ENCODE data around the gene THOC3.
"Not testable (repeated sequence)": the region's sequence is repeated elsewhere in the genome, so short reads cannot be mapped to it uniquely, and the experiment has no call there.

THOC3 gene

DNA sequence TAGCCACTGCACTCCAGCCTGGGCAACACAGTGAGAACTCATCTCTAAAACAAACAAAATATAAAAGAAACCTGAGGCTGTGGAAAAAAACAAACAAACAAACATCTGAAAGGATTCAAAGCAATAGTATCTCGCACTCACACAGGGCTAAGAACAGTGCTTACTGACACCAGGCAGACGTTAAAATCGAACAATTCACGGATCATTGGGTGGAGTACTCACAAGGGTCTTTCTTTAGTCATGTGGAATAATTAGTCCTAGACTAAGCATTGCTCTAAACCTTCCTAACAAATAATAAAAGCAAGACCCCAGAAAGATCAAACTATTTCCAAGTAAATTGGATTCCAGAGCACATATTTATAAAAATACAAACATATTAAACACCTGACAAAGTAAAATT is 43.0 kb downstream of the THOC3 start:
- H2AFZ ChIP-seq (ENCODE audit: low read length); H3K4ac ChIP-seq (ENCODE audit: low read length); H4K8ac ChIP-seq (ENCODE audit: low read depth, low read length); DNase-seq (ENCODE audit: low spot score); H3K27ac ChIP-seq (replicated peaks; ENCODE audit: low read length); H3K4me3 ChIP-seq (ENCODE audit: low read length in 2 of 2); H3K4me1 ChIP-seq (ENCODE audit: control insufficient read depth in 2 of 2, insufficient read depth in 1 of 2, low read depth in 1 of 2, low read length in 2 of 2); H2BK12ac ChIP-seq (ENCODE audit: low read length); H2BK120ac ChIP-seq (ENCODE audit: low read depth, low read length); H3K4me2 ChIP-seq (ENCODE audit: insufficient read depth, low read length, poor library complexity, severe bottlenecking); H3K27me3 ChIP-seq (ENCODE audit: control insufficient read depth in 3 of 3, insufficient read depth in 3 of 3, low read depth in 1 of 3, low read length in 3 of 3); H3K18ac ChIP-seq (ENCODE audit: low read length); H3K9me3 ChIP-seq (replicated peaks in 1 of 2; ENCODE audit: control insufficient read depth in 2 of 2, insufficient read depth in 1 of 2, low read depth in 1 of 2, low read length in 2 of 2); H3K23ac ChIP-seq (ENCODE audit: low read depth, low read length, poor library complexity); H2BK15ac ChIP-seq (ENCODE audit: low read length); H3K36me3 ChIP-seq (replicated peaks in 1 of 2; ENCODE audit: control insufficient read depth in 2 of 2, insufficient read depth in 2 of 2, low read length in 2 of 2); H3K14ac ChIP-seq (ENCODE audit: low read length); H4K91ac ChIP-seq (ENCODE audit: low read depth, low read length, poor library complexity); H2BK5ac ChIP-seq (ENCODE audit: low read length); H3K79me1 ChIP-seq (ENCODE audit: low read depth, low read length); H3K9ac ChIP-seq (ENCODE audit: low read depth, low read length, poor library complexity); H2AK5ac ChIP-seq (ENCODE audit: low read depth, low read length): not testable (repeated sequence)
- WGBS, 2 donors (ENCODE audit: extremely low coverage in 2 of 2, insufficient read length in 2 of 2, insufficient replicate concordance in 1 of 2), result no CpG with 5 or more reads among the region's 4 CpGs

DNA sequence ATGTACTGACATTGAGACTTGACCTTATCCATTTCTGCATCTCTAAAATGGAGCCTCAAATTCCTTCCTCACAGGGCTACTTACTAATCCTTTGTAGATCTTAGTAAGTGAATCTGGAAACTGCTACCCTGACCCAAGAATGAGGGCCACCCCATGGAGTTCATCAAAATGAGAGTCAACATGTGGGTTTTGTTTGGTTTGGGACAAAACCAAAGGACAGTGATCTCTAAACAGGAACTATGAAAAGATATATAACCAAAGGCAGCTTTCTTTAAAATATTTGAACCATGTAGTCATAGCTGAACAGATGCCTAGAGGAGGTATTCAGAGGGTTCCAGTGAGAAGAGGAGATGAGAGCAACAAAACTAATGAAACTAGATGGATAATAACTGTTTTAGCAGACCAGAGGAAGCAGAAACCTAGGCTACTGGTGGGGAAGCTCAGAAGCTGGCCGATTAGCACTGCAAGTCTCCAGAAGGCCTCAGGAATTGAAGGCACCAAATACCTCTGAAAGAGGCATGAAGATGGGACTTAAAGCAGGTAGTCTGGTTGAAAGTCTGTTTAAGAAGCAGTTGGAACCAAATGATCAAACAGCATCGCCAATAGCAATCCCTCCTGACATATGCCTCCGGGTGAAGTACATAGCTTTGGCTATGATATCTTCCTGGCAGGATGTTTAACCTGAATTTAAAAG is 45.8 kb downstream of the THOC3 start:
- Histone ChIP-seq H2AK5ac (ENCODE audit: low read depth, low read length) (no peak overlapping the region), H3K4me2 (ENCODE audit: insufficient read depth, low read length, poor library complexity, severe bottlenecking) (no peak overlapping the region), H4K91ac (ENCODE audit: low read depth, low read length, poor library complexity) (no peak overlapping the region), H3K4me3 (ENCODE audit: low read length in 2 of 2) (no peak overlapping the region), H3K4me1 (ENCODE audit: control insufficient read depth in 2 of 2, insufficient read depth in 1 of 2, low read depth in 1 of 2, low read length in 2 of 2) (peaks cover 0 to 1% of the 10 kb centered on the region in 2 donors), H2BK5ac (ENCODE audit: low read length) (no peak overlapping the region), H3K27me3 (ENCODE audit: control insufficient read depth in 3 of 3, insufficient read depth in 3 of 3, low read depth in 1 of 3, low read length in 3 of 3) (no peaks in the 10 kb centered on the region), H2BK15ac (ENCODE audit: low read length) (no peak overlapping the region), H3K36me3 (replicated peaks in 1 of 2; ENCODE audit: control insufficient read depth in 2 of 2, insufficient read depth in 2 of 2, low read length in 2 of 2) (no peaks in the 10 kb centered on the region), H2BK12ac (ENCODE audit: low read length) (no peak overlapping the region), H2AFZ (ENCODE audit: low read length) (no peak overlapping the region), H4K8ac (ENCODE audit: low read depth, low read length) (no peak overlapping the region), H3K9ac (ENCODE audit: low read depth, low read length, poor library complexity) (no peak overlapping the region), H3K79me1 (ENCODE audit: low read depth, low read length) (no peaks in the 10 kb centered on the region), H2BK120ac (ENCODE audit: low read depth, low read length) (no peak overlapping the region), H3K4ac (ENCODE audit: low read length) (no peak overlapping the region), H3K18ac (ENCODE audit: low read length) (no peak overlapping the region), H3K23ac (ENCODE audit: low read depth, low read length, poor library complexity) (no peak overlapping the region), H3K27ac (replicated peaks; ENCODE audit: low read length) (no peak overlapping the region), H3K14ac (ENCODE audit: low read length) (no peak overlapping the region), H3K9me3 (replicated peaks in 1 of 2; ENCODE audit: control insufficient read depth in 2 of 2, insufficient read depth in 1 of 2, low read depth in 1 of 2, low read length in 2 of 2) (peaks cover 0 to 3% of the 10 kb centered on the region in 2 donors)
- WGBS, 2 donors (ENCODE audit: extremely low coverage in 2 of 2, insufficient read length in 2 of 2, insufficient replicate concordance in 1 of 2), result no CpG with 5 or more reads among the region's 3 CpGs
- no peak for DNase-seq (ENCODE audit: low spot score)

- Histone ChIP-seq H2AK5ac (ENCODE audit: low read depth, low read length) (no peak overlapping the region), H3K14ac (ENCODE audit: low read length) (no peak overlapping the region), H3K27me3 (ENCODE audit: control insufficient read depth in 3 of 3, insufficient read depth in 3 of 3, low read depth in 1 of 3, low read length in 3 of 3) (no peaks in the 10 kb centered on the region), H3K9me3 (replicated peaks in 1 of 2; ENCODE audit: control insufficient read depth in 2 of 2, insufficient read depth in 1 of 2, low read depth in 1 of 2, low read length in 2 of 2) (peaks cover 0 to 3% of the 10 kb centered on the region in 2 donors), H3K4me1 (ENCODE audit: control insufficient read depth in 2 of 2, insufficient read depth in 1 of 2, low read depth in 1 of 2, low read length in 2 of 2) (peaks cover 0 to 1% of the 10 kb centered on the region in 2 donors), H3K18ac (ENCODE audit: low read length) (no peak overlapping the region), H2BK12ac (ENCODE audit: low read length) (no peak overlapping the region), H3K4ac (ENCODE audit: low read length) (no peak overlapping the region), H2BK120ac (ENCODE audit: low read depth, low read length) (no peak overlapping the region), H3K9ac (ENCODE audit: low read depth, low read length, poor library complexity) (no peak overlapping the region), H3K27ac (replicated peaks; ENCODE audit: low read length) (no peak overlapping the region), H3K4me2 (ENCODE audit: insufficient read depth, low read length, poor library complexity, severe bottlenecking) (no peak overlapping the region), H4K91ac (ENCODE audit: low read depth, low read length, poor library complexity) (no peak overlapping the region), H4K8ac (ENCODE audit: low read depth, low read length) (no peak overlapping the region), H3K36me3 (replicated peaks in 1 of 2; ENCODE audit: control insufficient read depth in 2 of 2, insufficient read depth in 2 of 2, low read length in 2 of 2) (no peaks in the 10 kb centered on the region), H3K23ac (ENCODE audit: low read depth, low read length, poor library complexity) (no peak overlapping the region), H3K79me1 (ENCODE audit: low read depth, low read length) (no peaks in the 10 kb centered on the region), H2BK15ac (ENCODE audit: low read length) (no peak overlapping the region), H2AFZ (ENCODE audit: low read length) (no peak overlapping the region), H3K4me3 (ENCODE audit: low read length in 2 of 2) (no peak overlapping the region), H2BK5ac (ENCODE audit: low read length) (no peak overlapping the region)
- DNase-seq (ENCODE audit: low spot score), result no peak
- WGBS, 2 donors (ENCODE audit: extremely low coverage in 2 of 2, insufficient read length in 2 of 2, insufficient replicate concordance in 1 of 2), result no CpG with 5 or more reads among the region's 9 CpGs
Measured at GRCh38 chr5:175921061-175921730, 46.9 kb downstream of the THOC3 start.

- H2AK5ac ChIP-seq (ENCODE audit: low read depth, low read length), result no peak overlapping the region
- no CpG with 5 or more reads among the region's 9 CpGs for WGBS, 2 donors (ENCODE audit: extremely low coverage in 2 of 2, insufficient read length in 2 of 2, insufficient replicate concordance in 1 of 2)
- H3K23ac ChIP-seq (ENCODE audit: low read depth, low read length, poor library complexity), result no peak overlapping the region
- no peak overlapping the region for H3K4me2 ChIP-seq (ENCODE audit: insufficient read depth, low read length, poor library complexity, severe bottlenecking)
- H2BK120ac ChIP-seq (ENCODE audit: low read depth, low read length), result no peak overlapping the region
- no peaks in the 10 kb centered on the region for H3K79me1 ChIP-seq (ENCODE audit: low read depth, low read length)
- H4K91ac ChIP-seq (ENCODE audit: low read depth, low read length, poor library complexity), result no peak overlapping the region
- no peak overlapping the region for H3K9ac ChIP-seq (ENCODE audit: low read depth, low read length, poor library complexity)
- H3K27ac ChIP-seq (replicated peaks; ENCODE audit: low read length), result no peak overlapping the region
- no peak overlapping the region for H2BK12ac ChIP-seq (ENCODE audit: low read length)
- H2AFZ ChIP-seq (ENCODE audit: low read length), result no peak overlapping the region
- no peak overlapping the region for H3K14ac ChIP-seq (ENCODE audit: low read length)
- no peaks in the 10 kb centered on the region for H3K27me3 ChIP-seq (ENCODE audit: control insufficient read depth in 3 of 3, insufficient read depth in 3 of 3, low read depth in 1 of 3, low read length in 3 of 3)
- no peak overlapping the region for H3K18ac ChIP-seq (ENCODE audit: low read length)
- no peak overlapping the region for H2BK5ac ChIP-seq (ENCODE audit: low read length)
- H3K4me1 ChIP-seq (ENCODE audit: control insufficient read depth in 2 of 2, insufficient read depth in 1 of 2, low read depth in 1 of 2, low read length in 2 of 2), result peaks cover 0 to 1% of the 10 kb centered on the region in 2 donors
- H3K9me3 ChIP-seq (replicated peaks in 1 of 2; ENCODE audit: control insufficient read depth in 2 of 2, insufficient read depth in 1 of 2, low read depth in 1 of 2, low read length in 2 of 2), result peaks cover 0 to 3% of the 10 kb centered on the region in 2 donors
- no peak overlapping the region for H2BK15ac ChIP-seq (ENCODE audit: low read length)
- no peak for DNase-seq (ENCODE audit: low spot score)
- no peak overlapping the region for H4K8ac ChIP-seq (ENCODE audit: low read depth, low read length)
- no peaks in the 10 kb centered on the region for H3K36me3 ChIP-seq (replicated peaks in 1 of 2; ENCODE audit: control insufficient read depth in 2 of 2, insufficient read depth in 2 of 2, low read length in 2 of 2)
- no peak overlapping the region for H3K4me3 ChIP-seq (ENCODE audit: low read length in 2 of 2)
- H3K4ac ChIP-seq (ENCODE audit: low read length), result no peak overlapping the region
Measured at GRCh38 chr5:175920231-175920811, 47.8 kb downstream of the THOC3 start.
